Neural crest cell (in vitro differentiated cells): Measurements from ENCODE around the gene BSND. TPM values are rescaled to one million over a fixed set of nuclear protein-coding genes. Genes with fewer than 3 reads are reported as not detected.

Experiments
- DNase-seq: peaks from one replicate; pipeline ENCODE4 v3.0.0; 2021; ENCODE audit warnings: low read depth, mixed read lengths, low spot score
- H3K27ac Mint-ChIP-seq: one replicate; pipeline ENCODE4 v1.8.0; 2021; ENCODE audit warnings: mild to moderate bottlenecking, mixed read lengths; ENCODE audit not compliant: unreplicated experiment
- H3K27me3 Mint-ChIP-seq: 2 replicates; pipeline ENCODE4 v1.8.0; 2021; ENCODE audit warnings: low read depth, mild to moderate bottlenecking, mixed read lengths
- H3K36me3 Mint-ChIP-seq: 2 replicates; pipeline ENCODE4 v1.8.0; 2021; ENCODE audit warnings: low read depth, mild to moderate bottlenecking, mixed read lengths
- H3K4me1 Mint-ChIP-seq: 2 replicates; pipeline ENCODE4 v1.8.0; 2021; ENCODE audit warnings: mixed read lengths
- H3K4me3 Mint-ChIP-seq: one replicate; pipeline ENCODE4 v1.8.0; 2021; ENCODE audit warnings: mild to moderate bottlenecking, mixed read lengths
- H3K9me3 Mint-ChIP-seq: 2 replicates; pipeline ENCODE4 v1.8.0; 2021; ENCODE audit warnings: mixed read lengths
- total RNA-seq: library from RNA; stranded (reverse); gene quantifications from 2 replicates; pipeline ENCODE4 v1.2.1, GENCODE V29; 2021
- TF ChIP-seq, protein P1 (sequence below): fragments of 200-600 bp; sonication (generic); conservative IDR thresholded peaks from 2 replicates; pipeline ENCODE4 v1.5.0; 2021; ENCODE audit warnings: antibody characterized with exemption, mild to moderate bottlenecking

Gene BSND
- total RNA-seq, 1 donor from 2014 or later: not detected

DNA sequence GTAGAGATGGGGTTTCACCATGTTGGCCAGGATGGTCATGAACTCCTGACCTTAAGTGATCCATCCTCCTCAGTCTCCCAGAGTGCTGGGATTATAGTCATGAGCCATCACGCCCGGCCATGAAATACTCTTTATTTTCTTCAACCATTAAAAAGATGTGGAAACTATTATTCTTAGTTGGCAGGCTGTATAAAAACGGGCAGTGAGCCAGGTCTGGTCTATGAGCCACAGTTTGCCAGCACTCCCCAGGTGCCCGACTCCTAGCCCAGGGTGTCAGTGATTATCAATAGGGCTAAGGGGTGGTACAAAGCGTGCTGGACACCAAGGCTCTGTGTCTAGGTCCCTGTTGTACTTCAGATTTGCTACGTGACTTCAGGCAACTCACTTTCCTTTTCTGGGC lies 22.0 kb upstream of the BSND start:
- H3K4me1 Mint-ChIP-seq: peaks cover 5% of the 10 kb centered on the region
- H3K4me3 Mint-ChIP-seq: no peak overlapping the region
- peak overlapping the region; percentile 71 for H3K27ac Mint-ChIP-seq
- H3K27me3 Mint-ChIP-seq: peaks cover 47% of the 10 kb centered on the region
- no peaks in the 10 kb centered on the region for H3K9me3 Mint-ChIP-seq
- DNase-seq: no peak
- no peaks in the 10 kb centered on the region for H3K36me3 Mint-ChIP-seq
- TF ChIP-seq, protein P1, sequence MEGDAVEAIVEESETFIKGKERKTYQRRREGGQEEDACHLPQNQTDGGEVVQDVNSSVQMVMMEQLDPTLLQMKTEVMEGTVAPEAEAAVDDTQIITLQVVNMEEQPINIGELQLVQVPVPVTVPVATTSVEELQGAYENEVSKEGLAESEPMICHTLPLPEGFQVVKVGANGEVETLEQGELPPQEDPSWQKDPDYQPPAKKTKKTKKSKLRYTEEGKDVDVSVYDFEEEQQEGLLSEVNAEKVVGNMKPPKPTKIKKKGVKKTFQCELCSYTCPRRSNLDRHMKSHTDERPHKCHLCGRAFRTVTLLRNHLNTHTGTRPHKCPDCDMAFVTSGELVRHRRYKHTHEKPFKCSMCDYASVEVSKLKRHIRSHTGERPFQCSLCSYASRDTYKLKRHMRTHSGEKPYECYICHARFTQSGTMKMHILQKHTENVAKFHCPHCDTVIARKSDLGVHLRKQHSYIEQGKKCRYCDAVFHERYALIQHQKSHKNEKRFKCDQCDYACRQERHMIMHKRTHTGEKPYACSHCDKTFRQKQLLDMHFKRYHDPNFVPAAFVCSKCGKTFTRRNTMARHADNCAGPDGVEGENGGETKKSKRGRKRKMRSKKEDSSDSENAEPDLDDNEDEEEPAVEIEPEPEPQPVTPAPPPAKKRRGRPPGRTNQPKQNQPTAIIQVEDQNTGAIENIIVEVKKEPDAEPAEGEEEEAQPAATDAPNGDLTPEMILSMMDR: no peak

DNA sequence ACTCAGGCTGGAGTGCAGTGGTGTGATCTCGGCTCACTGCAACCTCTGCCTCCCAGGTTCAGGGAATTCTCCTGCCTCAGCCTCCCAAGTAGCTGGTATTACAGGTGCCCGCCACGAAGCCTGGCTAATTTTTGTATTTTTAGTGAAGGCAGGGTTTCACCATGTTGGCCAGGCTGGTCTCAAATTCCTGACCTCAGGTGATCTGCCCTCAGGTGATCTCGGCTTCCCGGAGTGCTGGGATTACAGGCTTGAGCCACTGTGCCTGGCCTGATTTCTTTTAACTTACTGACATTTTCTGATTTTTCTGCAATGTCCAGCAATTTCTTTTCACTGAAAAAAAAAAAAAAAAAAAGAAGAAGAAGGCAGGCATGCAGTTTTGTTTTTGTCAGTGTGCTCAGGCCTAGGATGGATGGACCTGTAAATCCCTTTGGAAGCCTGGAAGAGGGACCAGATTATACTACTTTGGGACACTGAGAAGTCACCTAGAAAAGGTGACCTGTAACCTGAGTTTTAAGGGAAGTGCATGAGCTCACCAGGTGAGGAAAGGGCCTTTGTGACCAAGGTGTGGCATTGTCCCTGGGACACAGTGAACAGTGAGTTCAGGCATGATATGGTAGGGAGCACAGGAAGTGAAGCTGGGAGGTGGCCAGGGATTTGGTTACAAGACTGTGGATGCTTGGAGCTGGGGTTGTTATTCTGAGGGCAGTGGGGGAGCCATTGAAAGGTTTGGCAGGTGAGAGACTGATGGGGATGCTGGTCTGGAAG lies 21.0 kb upstream of the BSND start:
- DNase-seq: no peak

DNA sequence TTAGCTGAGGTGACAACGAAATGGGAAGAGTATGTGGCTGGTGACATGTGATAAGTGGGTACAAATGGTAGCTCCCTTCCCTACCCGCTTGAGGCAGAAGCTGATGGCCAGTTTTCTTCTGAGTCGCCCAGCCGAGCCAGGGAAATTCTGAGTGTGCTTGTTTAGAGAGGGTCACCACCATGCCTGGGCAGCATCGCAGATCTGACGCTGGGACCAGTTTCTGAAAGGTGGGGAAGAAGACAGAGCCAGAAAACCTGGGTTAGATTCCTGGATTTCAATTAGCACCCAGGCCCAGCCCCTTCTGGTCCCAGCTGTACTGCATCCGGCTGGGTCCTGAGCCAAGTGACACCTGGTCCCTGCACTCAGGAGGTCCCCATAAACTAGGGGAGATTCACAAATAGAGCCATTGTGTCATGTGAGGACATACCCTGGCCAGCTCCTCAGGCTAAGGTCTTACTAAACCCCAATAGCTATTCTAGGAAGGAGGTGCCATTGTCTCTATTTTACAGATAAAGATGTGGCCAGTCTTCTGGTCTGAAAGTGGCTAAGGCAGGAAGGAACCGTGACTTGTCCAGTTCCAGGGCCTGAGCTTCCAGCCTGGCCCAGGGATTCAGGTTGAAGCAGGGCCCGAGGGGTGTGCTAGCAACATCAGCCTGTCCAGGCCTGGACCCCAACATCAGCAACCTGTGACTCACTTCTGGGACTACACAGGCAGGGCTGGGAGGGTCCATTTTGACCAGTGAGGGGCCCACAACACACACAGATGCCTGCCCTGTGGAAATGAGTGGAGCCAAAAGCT lies 20.0 kb upstream of the BSND start:
- no peak overlapping the region for H3K27ac Mint-ChIP-seq
- TF ChIP-seq, protein P1: no peak
- peaks cover 61% of the 10 kb centered on the region for H3K27me3 Mint-ChIP-seq
- no peaks in the 10 kb centered on the region for H3K36me3 Mint-ChIP-seq
- H3K4me1 Mint-ChIP-seq: no peaks in the 10 kb centered on the region
- H3K4me3 Mint-ChIP-seq: no peak overlapping the region
- DNase-seq: no peak
- no peaks in the 10 kb centered on the region for H3K9me3 Mint-ChIP-seq

More for the DNA sequence above, 21.0 kb upstream of the BSND start:
- Mint-ChIP-seq H3K4me1 (peaks cover 5% of the 10 kb centered on the region), H3K9me3 (no peaks in the 10 kb centered on the region), H3K27me3 (peaks cover 57% of the 10 kb centered on the region), H3K36me3 (no peaks in the 10 kb centered on the region), H3K4me3 (no peak overlapping the region), H3K27ac (no peak overlapping the region)
- TF ChIP-seq, protein P1: no peak

DNA sequence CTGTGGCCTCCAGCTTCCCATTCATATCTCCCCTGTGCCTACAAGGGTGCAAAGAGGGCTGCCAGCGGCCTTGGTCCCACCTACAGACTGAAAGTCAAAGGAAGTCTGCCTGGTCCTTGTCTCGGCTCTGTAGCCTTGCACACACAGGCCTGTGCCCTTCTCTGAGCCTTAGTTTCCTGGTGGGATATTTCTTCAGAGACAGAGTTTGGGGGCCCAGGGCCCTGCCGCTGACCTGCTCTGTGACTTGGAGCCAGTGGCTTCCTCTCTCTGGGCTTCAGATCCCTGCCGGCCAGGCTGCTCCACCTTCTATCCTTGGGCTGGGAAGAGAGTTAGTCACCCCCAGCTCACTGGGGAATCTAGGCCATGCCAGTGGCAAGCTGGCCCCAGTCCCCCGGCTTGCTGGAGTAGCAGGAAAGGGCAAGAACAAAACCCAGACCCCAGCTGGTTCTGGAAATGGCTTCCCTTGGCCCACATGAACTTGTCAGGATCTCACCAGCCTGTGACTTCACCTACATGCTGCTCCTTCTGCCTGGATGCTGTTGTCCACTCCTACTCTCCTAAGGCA lies 19.3 kb upstream of the BSND start:
- no peak overlapping the region for H3K4me3 Mint-ChIP-seq

DNA sequence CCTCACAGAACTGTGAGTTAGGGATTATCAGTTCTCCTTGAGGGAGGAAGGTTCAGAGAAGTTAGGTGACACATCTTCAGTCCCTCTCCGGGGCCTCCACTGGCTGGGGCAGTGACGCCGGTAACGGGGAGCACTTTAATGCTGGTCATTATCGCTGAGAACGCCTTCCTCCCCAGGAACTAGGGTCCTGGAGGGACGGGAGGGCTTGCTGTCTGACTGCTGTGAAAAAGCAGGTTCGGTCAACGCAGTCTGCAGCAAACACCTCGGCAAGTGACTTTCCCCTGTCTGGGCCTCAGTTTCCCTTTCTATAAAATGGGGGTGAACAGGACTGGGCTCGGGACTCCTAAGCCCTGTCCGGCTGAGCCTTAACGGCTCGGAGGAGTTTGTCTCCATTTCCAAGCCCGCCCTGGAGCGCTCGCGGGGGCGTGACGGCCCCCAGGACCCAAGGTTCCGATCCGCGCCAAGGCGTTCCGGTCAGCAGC lies 18.6 kb upstream of the BSND start:
- no peak overlapping the region for H3K4me3 Mint-ChIP-seq
- H3K27ac Mint-ChIP-seq: no peak overlapping the region
- H3K9me3 Mint-ChIP-seq: no peaks in the 10 kb centered on the region
- H3K27me3 Mint-ChIP-seq: peaks cover 71% of the 10 kb centered on the region
- no peaks in the 10 kb centered on the region for H3K36me3 Mint-ChIP-seq
- no peak for DNase-seq
- TF ChIP-seq, protein P1: no peak
- no peaks in the 10 kb centered on the region for H3K4me1 Mint-ChIP-seq

More for the DNA sequence above, 19.3 kb upstream of the BSND start:
- no peaks in the 10 kb centered on the region for H3K4me1 Mint-ChIP-seq
- no peaks in the 10 kb centered on the region for H3K9me3 Mint-ChIP-seq
- TF ChIP-seq, protein P1: no peak
- H3K27me3 Mint-ChIP-seq: peaks cover 68% of the 10 kb centered on the region
- no peak overlapping the region for H3K27ac Mint-ChIP-seq
- H3K36me3 Mint-ChIP-seq: no peaks in the 10 kb centered on the region
- DNase-seq: no peak
